ENCODE results near the gene GPD1.
"Not testable (repeated sequence)": the region's sequence is repeated elsewhere in the genome, so short reads cannot be mapped to it uniquely, and the experiment has no call there.

GPD1 gene

GRCh38 chr12:50073712-50074111 is 30.1 kb upstream of the GPD1 start:
- DNase-seq (ENCODE audit: low read depth): no peak

- DNase-seq (ENCODE audit: low read depth): peak; percentile 68
These were observed 28.6 kb upstream of the GPD1 start for GRCh38 chr12:50074936-50075807.

GRCh38 chr12:50075808-50076170 is 28.0 kb upstream of the GPD1 start:
- DNase-seq (ENCODE audit: low read depth): no peak

- no peak for DNase-seq (ENCODE audit: low read depth)
These were observed 26.7 kb upstream of the GPD1 start for GRCh38 chr12:50077099-50077498.

- DNase-seq (ENCODE audit: low read depth): no peak
These were observed 25.5 kb upstream of the GPD1 start for GRCh38 chr12:50078281-50078680.

- no peak for DNase-seq (ENCODE audit: low read depth)
These were observed 24.0 kb upstream of the GPD1 start for GRCh38 chr12:50079771-50080170.

- DNase-seq (ENCODE audit: low read depth): no peak
These were observed 22.6 kb upstream of the GPD1 start for GRCh38 chr12:50081096-50081808.

GRCh38 chr12:50082644-50083043 is 21.2 kb upstream of the GPD1 start:
- no peak for DNase-seq (ENCODE audit: low read depth)

- no peak for DNase-seq (ENCODE audit: low read depth)
These were observed 20.5 kb upstream of the GPD1 start for GRCh38 chr12:50083301-50083700.

- DNase-seq (ENCODE audit: low read depth): not testable (repeated sequence)
These were observed 19.4 kb upstream of the GPD1 start for GRCh38 chr12:50084409-50084774.

- peak; percentile 70 for DNase-seq (ENCODE audit: low read depth)
These were observed 18.8 kb upstream of the GPD1 start, which contains the start of gene SMARCD1 for GRCh38 chr12:50084775-50085614. TSS of gene SMARCD1 (plus strand) at chr12:50085342. CDS start at chr12:50085370, 28 bp downstream.

- no peak for DNase-seq (ENCODE audit: low read depth)
These were observed 18.2 kb upstream of the GPD1 start for GRCh38 chr12:50085615-50086072.

GRCh38 chr12:50086148-50086547 is 17.7 kb upstream of the GPD1 start:
- DNase-seq (ENCODE audit: low read depth): no peak

- DNase-seq (ENCODE audit: low read depth): no peak
These were observed 16.7 kb upstream of the GPD1 start for GRCh38 chr12:50087151-50087550.

- no peak for DNase-seq (ENCODE audit: low read depth)
These were observed 15.8 kb upstream of the GPD1 start for GRCh38 chr12:50087995-50088394.

GRCh38 chr12:50088577-50089335 is 15.1 kb upstream of the GPD1 start:
- no peak for DNase-seq (ENCODE audit: low read depth)

- DNase-seq (ENCODE audit: low read depth): no peak
These were observed 14.1 kb upstream of the GPD1 start for GRCh38 chr12:50089730-50090129.

GRCh38 chr12:50090391-50090790 is 13.4 kb upstream of the GPD1 start:
- DNase-seq (ENCODE audit: low read depth): no peak

GRCh38 chr12:50097952-50098351 is 5.9 kb upstream of the GPD1 start:
- DNase-seq (ENCODE audit: low read depth): no peak

- DNase-seq (ENCODE audit: low read depth): no peak
These were observed 4.4 kb upstream of the GPD1 start for GRCh38 chr12:50099302-50100008.

GRCh38 chr12:50100561-50100960 is 3.2 kb upstream of the GPD1 start:
- DNase-seq (ENCODE audit: low read depth): no peak

Data from stimulated activated CD8-positive, alpha-beta memory T cell treated with anti-CD3 and anti-CD28 coated beads, Interleukin-7, amount 100 ng/mL, for 24 hours (primary cell).